ENCODE data around the gene ZNF892. TPM values are rescaled to one million over a fixed set of nuclear protein-coding genes. Genes with fewer than 3 reads are reported as not detected.
A peak's percentile ranks its signal among the peaks of the same experiment; 100 is the strongest.
"Not testable (repeated sequence)": the region's sequence is repeated elsewhere in the genome, so short reads cannot be mapped to it uniquely, and the experiment has no call there.

ZNF892 gene
- total and polyA plus RNA-seq, 2 of the 4 experiments (the other 2 are of a cell fraction): 0.46 to 2.7 TPM

DNA sequence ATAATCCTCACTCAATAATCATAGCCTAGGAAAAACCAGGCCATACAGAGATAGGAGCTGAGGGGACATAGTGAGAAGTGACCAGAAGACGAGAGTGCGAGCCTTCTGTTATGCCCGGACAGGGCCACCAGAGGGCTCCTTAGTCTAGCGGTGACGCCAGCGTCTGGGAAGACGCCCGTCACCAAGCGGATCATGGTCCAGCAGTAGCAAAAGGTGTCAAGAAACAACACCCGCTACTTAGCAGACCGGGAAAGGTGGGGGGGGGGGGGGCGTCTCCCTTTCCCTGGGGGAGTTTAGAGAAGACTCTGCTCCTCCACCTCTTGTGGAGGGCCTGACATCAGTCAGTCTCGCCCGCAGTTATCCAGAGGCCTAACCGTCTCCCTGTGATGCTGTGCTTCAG lies 14.4 kb upstream of the ZNF892 start:
- H3K14ac ChIP-seq (replicated peaks; ENCODE audit: low read depth, low read length); H3K9me3 ChIP-seq (ENCODE audit: control insufficient read depth, insufficient read depth, low read length); DNase-seq; BruUV-seq (replicated peaks); H3K4me1 ChIP-seq (ENCODE audit: control insufficient read depth, insufficient read depth, low read length); H3K79me1 ChIP-seq (ENCODE audit: low read depth in 1 of 2, low read length in 2 of 2); H2BK15ac ChIP-seq (ENCODE audit: low read depth, low read length); H2BK120ac ChIP-seq (ENCODE audit: low read depth, low read length); H3K27ac ChIP-seq (ENCODE audit: insufficient read depth, low read length); H3K36me3 ChIP-seq (ENCODE audit: control insufficient read depth, insufficient read depth, low read length); POLR2A ChIA-PET (ENCODE audit: unreplicated experiment); H3K9me1 ChIP-seq (ENCODE audit: insufficient read depth, low read length); H3K56ac ChIP-seq (ENCODE audit: extremely low read depth, insufficient read depth, low read length); H2AK9ac ChIP-seq (replicated peaks; ENCODE audit: low read depth, low read length, poor library complexity); H2AK5ac ChIP-seq (ENCODE audit: low read depth, low read length); ATAC-seq (ENCODE audit: low read depth); H3K4me2 ChIP-seq (ENCODE audit: low read depth, low read length); H3K4ac ChIP-seq (ENCODE audit: low read depth, low read length); H3K18ac ChIP-seq (ENCODE audit: low read depth, low read length); dilution Hi-C loops (cut with HindIII; ENCODE audit: low sequenced_read_pairs, unreplicated experiment); H3K9ac ChIP-seq (ENCODE audit: low read depth, low read length); H2BK5ac ChIP-seq (ENCODE audit: low read depth, low read length, poor library complexity, severe bottlenecking); H3K23ac ChIP-seq (ENCODE audit: low read depth, low read length); H4K8ac ChIP-seq (ENCODE audit: low read depth in 2 of 2, low read length in 2 of 2); H3K4me3 ChIP-seq (ENCODE audit: insufficient read depth, low read depth, low read length); H3K27me3 ChIP-seq (ENCODE audit: control insufficient read depth, insufficient read depth, low read length); H4K91ac ChIP-seq (ENCODE audit: insufficient read depth, low read depth, low read length); CTCF ChIA-PET; H4K5ac ChIP-seq (ENCODE audit: low read depth, low read length); H4K20me1 ChIP-seq (ENCODE audit: insufficient read depth, low read length); H2AFZ ChIP-seq (replicated peaks; ENCODE audit: low read length, poor library complexity); in situ Hi-C loops (cut with MboI; ENCODE audit: low sequenced_read_pairs); H2BK20ac ChIP-seq (ENCODE audit: low read depth, low read length): not testable (repeated sequence)
- intact Hi-C loops (cut with micrococcal nuclease): loop anchor here (2.0 kb wide), 1 partner anchor 122 kb away; no protein-coding TSS in a partner anchor
- no CpG with 5 or more reads among the region's 15 CpGs for WGBS, 2 experiments (ENCODE audit: extremely low coverage in 2 of 2, insufficient read length in 1 of 2)
- TF ChIP-seq SMC3 (IDR thresholded peaks at IDR 0.05; ENCODE audit: low read depth, low read length) (peak; percentile 28), RAD21 (IDR thresholded peaks at IDR 0.05; ENCODE audit: low read length) (peak; percentile 47)
- TF ChIP-seq, protein P1, sequence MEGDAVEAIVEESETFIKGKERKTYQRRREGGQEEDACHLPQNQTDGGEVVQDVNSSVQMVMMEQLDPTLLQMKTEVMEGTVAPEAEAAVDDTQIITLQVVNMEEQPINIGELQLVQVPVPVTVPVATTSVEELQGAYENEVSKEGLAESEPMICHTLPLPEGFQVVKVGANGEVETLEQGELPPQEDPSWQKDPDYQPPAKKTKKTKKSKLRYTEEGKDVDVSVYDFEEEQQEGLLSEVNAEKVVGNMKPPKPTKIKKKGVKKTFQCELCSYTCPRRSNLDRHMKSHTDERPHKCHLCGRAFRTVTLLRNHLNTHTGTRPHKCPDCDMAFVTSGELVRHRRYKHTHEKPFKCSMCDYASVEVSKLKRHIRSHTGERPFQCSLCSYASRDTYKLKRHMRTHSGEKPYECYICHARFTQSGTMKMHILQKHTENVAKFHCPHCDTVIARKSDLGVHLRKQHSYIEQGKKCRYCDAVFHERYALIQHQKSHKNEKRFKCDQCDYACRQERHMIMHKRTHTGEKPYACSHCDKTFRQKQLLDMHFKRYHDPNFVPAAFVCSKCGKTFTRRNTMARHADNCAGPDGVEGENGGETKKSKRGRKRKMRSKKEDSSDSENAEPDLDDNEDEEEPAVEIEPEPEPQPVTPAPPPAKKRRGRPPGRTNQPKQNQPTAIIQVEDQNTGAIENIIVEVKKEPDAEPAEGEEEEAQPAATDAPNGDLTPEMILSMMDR (conservative IDR thresholded peaks at IDR 0.05; ENCODE audit: low read depth, low read length): peak; percentile 49
